H1 (cell line): ENCODE data around the gene GAB2. TPM values are rescaled to one million over a fixed set of nuclear protein-coding genes. Genes with fewer than 3 reads are reported as not detected.

Experiments
- CTCF ChIA-PET: fragments of 300-600 bp; sonication (Branson Sonifier 250); formaldehyde crosslinking; loops from one replicate; lab custom pipeline; 2021; ENCODE audit not compliant: partially characterized antibody; lab: Charles Lee
- POLR2A ChIA-PET: fragments of 300-600 bp; sonication (Branson Sonifier 250); formaldehyde crosslinking; loops from one replicate; lab custom pipeline; 2021; ENCODE audit warnings: inconsistent platforms; ENCODE audit not compliant: partially characterized antibody; lab: Charles Lee
- DNase-seq, 2 experiments: peaks; one replicate each; pipeline versions ENCODE4 v3.0.0 to v3.0.0-alpha.2; 2010 to 2022; ENCODE audit warnings: low spot score in 2 of 2, low read depth in 1 of 2, mixed read lengths in 1 of 2
- FAIRE-seq: peaks from 2 replicates; lab custom pipeline; 2011; peaks lifted over from hg19 to GRCh38; lab: Jason Lieb, UNC
- H2AFZ ChIP-seq: 2 replicates; pipeline ENCODE4 v1.8.1; 2012; ENCODE audit warnings: low read length, inconsistent platforms
- H2AK5ac ChIP-seq: 2 replicates; pipeline ENCODE4 v1.6.1; 2013; ENCODE audit warnings: low read depth, low read length
- H2BK120ac ChIP-seq: replicated peaks from 2 replicates; pipeline ENCODE3; 2013; ENCODE audit warnings: low read depth, low read length, inconsistent platforms
- H2BK12ac ChIP-seq: 2 replicates; pipeline ENCODE4 v1.6.1; 2013; ENCODE audit warnings: low read depth, low read length
- H2BK15ac ChIP-seq: 2 replicates; pipeline ENCODE4 v1.6.1; 2013; ENCODE audit warnings: low read length
- H2BK20ac ChIP-seq: 2 replicates; pipeline ENCODE4 v1.6.1; 2013; ENCODE audit warnings: low read length
- H2BK5ac ChIP-seq: 2 replicates; pipeline ENCODE4 v1.6.1; 2013; ENCODE audit warnings: low read depth, low read length
- H3K14ac ChIP-seq: 2 replicates; pipeline ENCODE4 v1.6.1; 2013; ENCODE audit warnings: inconsistent platforms; ENCODE audit not compliant: insufficient read length
- H3K18ac ChIP-seq: 2 replicates; pipeline ENCODE4 v1.6.1; 2013; ENCODE audit warnings: low read length; ENCODE audit errors: extremely low read depth
- H3K23ac ChIP-seq: 2 replicates; pipeline ENCODE4 v1.6.1; 2013; ENCODE audit warnings: inconsistent platforms; ENCODE audit not compliant: insufficient read length
- H3K23me2 ChIP-seq: 2 replicates; pipeline ENCODE4 v1.6.1; 2013; ENCODE audit warnings: low read depth, low read length
- H3K27ac ChIP-seq: 2 replicates; pipeline ENCODE4 v1.6.1; 2011; ENCODE audit warnings: low read depth, low read length, inconsistent platforms
- H3K27me3 ChIP-seq, 4 experiments: replicated peaks in 1 of 4; 1 replicate in 1 of 4; 2 replicates in 3 of 4; pipeline versions ENCODE4 v1.6.1 to v1.8.1; 2011 to 2013; ENCODE audit warnings: low read length in 3 of 4, mild to moderate bottlenecking in 3 of 4, inconsistent platforms in 2 of 4, mixed read lengths in 2 of 4, moderate library complexity in 1 of 4; ENCODE audit not compliant: control insufficient read depth in 3 of 4, insufficient read depth in 3 of 4; ENCODE audit errors: extremely low read depth in 1 of 4
- H3K36me3 ChIP-seq, 4 experiments: 2 replicates each; pipeline versions ENCODE4 v1.6.1 to v1.8.1; 2011 to 2013; ENCODE audit warnings: mild to moderate bottlenecking in 4 of 4, low read length in 3 of 4, moderate library complexity in 2 of 4, control low read depth in 1 of 4, inconsistent platforms in 1 of 4; ENCODE audit not compliant: insufficient read depth in 4 of 4, control insufficient read depth in 2 of 4
- H3K4ac ChIP-seq: replicated peaks from 2 replicates; pipeline ENCODE3; 2013; ENCODE audit warnings: low read length, low read depth, mixed read lengths, inconsistent platforms; ENCODE audit not compliant: insufficient read length
- H3K4me1 ChIP-seq, 4 experiments: replicated peaks in 1 of 4; 1 replicate in 1 of 4; 2 replicates in 3 of 4; pipeline versions ENCODE4 v1.6.1 to v1.8.1; 2011 to 2013; ENCODE audit warnings: low read length in 3 of 4, inconsistent platforms in 2 of 4, mixed read lengths in 1 of 4; ENCODE audit not compliant: insufficient read depth in 4 of 4, control insufficient read depth in 3 of 4
- H3K4me2 ChIP-seq, 2 experiments: 2 replicates each; pipeline versions ENCODE4 v1.6.1 to v1.8.1; 2011 to 2013; ENCODE audit warnings: low read depth in 2 of 2, low read length in 2 of 2, control low read depth in 1 of 2, inconsistent platforms in 1 of 2, mild to moderate bottlenecking in 1 of 2; ENCODE audit not compliant: insufficient read depth in 1 of 2
- H3K4me3 ChIP-seq, 4 experiments: fragments of 200-600, 300-600 bp in 1 of 4; sonication (generic), shearing (Covaris generic), sonication (Bioruptor Twin) in 1 of 4; 2 replicates each; pipeline versions ENCODE4 v1.5.1 to v1.8.1; 2011 to 2016; ENCODE audit warnings: low read length in 4 of 4, low read depth in 3 of 4, control low read depth in 2 of 4, inconsistent platforms in 2 of 4, mild to moderate bottlenecking in 2 of 4, mixed read lengths in 1 of 4, moderate library complexity in 1 of 4; ENCODE audit not compliant: insufficient read depth in 2 of 4; ENCODE audit errors: extremely low read depth in 1 of 4
- H3K56ac ChIP-seq: replicated peaks from 2 replicates; pipeline ENCODE3; 2013; ENCODE audit warnings: low read depth, mild to moderate bottlenecking, mixed read lengths, low read length, inconsistent platforms; ENCODE audit not compliant: insufficient read length
- H3K79me1 ChIP-seq: 2 replicates; pipeline ENCODE4 v1.6.1; 2013; ENCODE audit warnings: low read depth, low read length, control low read depth
- H3K79me2 ChIP-seq, 2 experiments: 2 replicates each; pipeline versions ENCODE4 v1.6.1 to v1.8.1; 2012 to 2013; ENCODE audit warnings: low read length in 2 of 2, mild to moderate bottlenecking in 2 of 2, inconsistent platforms in 1 of 2; ENCODE audit not compliant: insufficient read depth in 2 of 2, control insufficient read depth in 1 of 2
- H3K9ac ChIP-seq, 4 experiments: replicated peaks in 1 of 4; 1 replicate in 1 of 4; 2 replicates in 3 of 4; pipeline versions ENCODE4 v1.6.1 to v1.8.1; 2011 to 2013; ENCODE audit warnings: low read depth in 3 of 4, low read length in 3 of 4, control low read depth in 2 of 4, mild to moderate bottlenecking in 2 of 4, moderate library complexity in 2 of 4, inconsistent platforms in 1 of 4; ENCODE audit errors: extremely low read depth in 1 of 4
- H3K9me3 ChIP-seq, 2 experiments: 2 replicates each; pipeline versions ENCODE4 v1.6.1 to v1.8.1; 2012 to 2013; ENCODE audit warnings: mild to moderate bottlenecking in 2 of 2, moderate library complexity in 2 of 2, control low read depth in 1 of 2, inconsistent platforms in 1 of 2, low read depth in 1 of 2, low read length in 1 of 2, mixed read lengths in 1 of 2; ENCODE audit not compliant: insufficient read depth in 2 of 2
- H4K20me1 ChIP-seq, 2 experiments: replicated peaks in 1 of 2; 2 replicates each; pipeline versions ENCODE3 to v1.8.1; 2011 to 2013; ENCODE audit warnings: inconsistent platforms in 2 of 2, low read length in 2 of 2, mild to moderate bottlenecking in 1 of 2; ENCODE audit not compliant: insufficient read depth in 2 of 2, control insufficient read depth in 1 of 2
- H4K5ac ChIP-seq: 2 replicates; pipeline ENCODE4 v1.6.1; 2013; ENCODE audit warnings: low read length, low read depth, mixed read lengths, inconsistent platforms; ENCODE audit not compliant: insufficient read length
- H4K8ac ChIP-seq: 2 replicates; pipeline ENCODE4 v1.8.0; 2013; ENCODE audit warnings: mild to moderate bottlenecking, moderate library complexity, low read length, inconsistent platforms; ENCODE audit not compliant: insufficient read depth; ENCODE audit errors: extremely low read depth
- H4K91ac ChIP-seq: replicated peaks from 2 replicates; pipeline ENCODE3; 2013; ENCODE audit warnings: low read length, mixed read lengths, inconsistent platforms; ENCODE audit not compliant: insufficient read length
- CHD1 ChIP-seq: IDR thresholded peaks from 2 replicates; pipeline ENCODE4 v1.6.1; 2012; ENCODE audit warnings: low read depth, low read length, improper control_type of control experiment
- HDAC2 ChIP-seq, 2 experiments: fragments of 300-600 bp in 1 of 2; sonication (generic) in 1 of 2; IDR thresholded peaks; 2 replicates each; pipeline ENCODE4 v1.6.1; 2011 to 2012; ENCODE audit warnings: low read depth in 2 of 2, low read length in 2 of 2, mild to moderate bottlenecking in 2 of 2, moderate library complexity in 2 of 2, borderline replicate concordance in 1 of 2, inconsistent platforms in 1 of 2
- JUN ChIP-seq: IDR thresholded peaks from 2 replicates; pipeline ENCODE4 v1.6.1; 2011; ENCODE audit warnings: low read depth, mild to moderate bottlenecking, improper control_type of control experiment, low read length
- KDM4A ChIP-seq: IDR thresholded peaks from one replicate; pipeline ENCODE4 v1.7.1; 2012; ENCODE audit warnings: low read depth, mild to moderate bottlenecking, moderate library complexity, low read length, inconsistent platforms; ENCODE audit not compliant: severe bottlenecking
- PHF8 ChIP-seq: fragments of 200-600 bp; sonication (generic); conservative IDR thresholded peaks from 2 replicates; pipeline ENCODE4 v1.7.1; 2012; ENCODE audit warnings: low read depth, mild to moderate bottlenecking, inconsistent platforms, low read length, moderate library complexity
- POLR2AphosphoS5 ChIP-seq: IDR thresholded peaks from 2 replicates; pipeline ENCODE4 v1.6.1; 2011; ENCODE audit warnings: low read depth, low read length
- RXRA ChIP-seq: IDR thresholded peaks from 2 replicates; pipeline ENCODE4 v1.6.1; 2011; ENCODE audit warnings: low read depth, mild to moderate bottlenecking, low read length, moderate library complexity; ENCODE audit not compliant: insufficient read depth
- SAP30 ChIP-seq: fragments of 300-600 bp; sonication (generic); IDR thresholded peaks from 2 replicates; pipeline ENCODE4 v1.7.1; 2012; ENCODE audit warnings: low read length, moderate library complexity, mild to moderate bottlenecking, inconsistent platforms; ENCODE audit not compliant: insufficient read depth, insufficient replicate concordance
- SRF ChIP-seq: IDR thresholded peaks from 2 replicates; pipeline ENCODE4 v1.6.1; 2011; ENCODE audit warnings: mild to moderate bottlenecking, low read depth, low read length, moderate library complexity
- SUZ12 ChIP-seq: fragments of 200-600 bp; sonication (generic); IDR thresholded peaks from 2 replicates; pipeline ENCODE4 v1.6.1; 2012; ENCODE audit warnings: mild to moderate bottlenecking, inconsistent platforms, low read length, moderate library complexity, mixed read lengths
- YY1 ChIP-seq: IDR thresholded peaks from 2 replicates; pipeline ENCODE4 v1.6.1; 2011; ENCODE audit warnings: low read depth, mild to moderate bottlenecking, low read length
- WGBS, 2 experiments: shearing (Covaris generic) in 1 of 2; methylation state at CpG; one replicate each; pipeline versions ENCODE4 v1.1.6 to v1.1.7; 2013 to 2015; ENCODE audit warnings: low lambda C conversion rate in 2 of 2, mixed read lengths in 2 of 2, inconsistent platforms in 1 of 2, low coverage in 1 of 2, missing lambda C conversion rate in 1 of 2; ENCODE audit not compliant: insufficient replicate concordance in 2 of 2, insufficient coverage in 1 of 2, insufficient read length in 1 of 2; ENCODE audit errors: extremely low coverage in 1 of 2, missing lambda C conversion rate in 1 of 2; 5-methylcytosine and 5-hydroxymethylcytosine counted together
- polyA plus RNA-seq, 7 experiments: library from polyadenylated mRNA; depleted of rRNA in 3 of 7; stranded (reverse) in 5 of 7; unstranded in 2 of 7; fragments of >200 nt in 5 of 7; fragments of 200-250 nt in 2 of 7; gene quantifications; 1 replicate in 5 of 7; 2 replicates in 1 of 7; 4 replicates in 1 of 7; pipeline versions ENCODE4 v1.2.1 to v1.2.3, GENCODE V29; 2011 to 2013; ENCODE audit warnings: missing spikeins in 2 of 7, mixed read lengths in 2 of 7
- total RNA-seq: library from RNA; stranded (reverse); fragmentation: NEBNext Ultra II Directional; extraction: Animal tissue kit (Norgen Biotek cat#: 25700); gene quantifications from 2 replicates; pipeline ENCODE4 v1.2.1, GENCODE V29; 2021
- TF ChIP-seq, protein P1 (sequence below), 3 experiments: IDR thresholded peaks; 1 replicate in 2 of 3; 2 replicates in 1 of 3; pipeline versions ENCODE4 v1.5.1 to v1.6.1; 2011; ENCODE audit warnings: low read length in 3 of 3, mild to moderate bottlenecking in 3 of 3, inconsistent platforms in 2 of 3, low read depth in 1 of 3, moderate library complexity in 1 of 3; ENCODE audit not compliant: insufficient read depth in 1 of 3; ENCODE audit errors: control extremely low read depth in 1 of 3

The GAB2 gene
- total and polyA plus RNA-seq, 2 of the 8 experiments (the other 6 are each of a cell fraction or from before 2014, with no cell fraction given) = 6.3 to 14.0 TPM

DNA sequence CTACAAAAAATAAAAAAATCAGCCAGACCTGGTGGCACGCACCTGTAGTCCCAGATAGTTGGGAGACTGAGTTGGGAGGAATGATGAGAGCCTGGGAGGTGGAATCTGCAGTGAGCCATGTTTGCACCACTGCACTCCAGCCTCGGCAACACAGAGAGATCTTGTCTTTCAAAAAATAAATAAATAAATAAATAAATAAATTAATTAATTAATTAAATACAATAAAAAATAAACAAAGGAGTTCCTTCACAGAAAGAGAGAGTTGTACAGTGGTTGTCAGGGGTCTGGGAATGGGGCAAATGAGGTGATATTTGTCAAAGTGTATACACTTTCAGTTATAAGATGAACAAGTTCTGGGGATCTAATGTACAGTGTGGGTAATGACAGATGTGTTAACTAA is 49.8 kb upstream of the GAB2 start:
- Histone ChIP-seq H3K36me3 (peaks cover 0 to 29% (median 13%) of the 10 kb centered on the region in 4 experiments; a peak in 5 of 8 replicates), H3K27ac (no peak overlapping the region), H3K9me3 (no peaks in the 10 kb centered on the region; a peak in 1 of 4 replicates), H2BK15ac (no peak overlapping the region), H3K4me1 (no peaks in the 10 kb centered on the region), H2BK12ac (no peak overlapping the region), H3K4me2 (no peak overlapping the region), H2BK120ac (no peak overlapping the region), H3K23ac (no peak overlapping the region), H3K79me1 (no peaks in the 10 kb centered on the region), H3K14ac (no peak overlapping the region), H3K18ac (no peak overlapping the region), H3K23me2 (no peaks in the 10 kb centered on the region), H4K91ac (no peak overlapping the region), H4K8ac (no peak overlapping the region), H3K27me3 (no peaks in the 10 kb centered on the region), H2AK5ac (no peak overlapping the region), H4K20me1 (no peaks in the 10 kb centered on the region), H2BK5ac (no peak overlapping the region), H3K4me3 (no peak overlapping the region), H3K4ac (no peak overlapping the region), H3K56ac (no peak overlapping the region), H4K5ac (no peak overlapping the region), H2AFZ (no peak overlapping the region), H3K79me2 (no peaks in the 10 kb centered on the region), H3K9ac (no peak overlapping the region), H2BK20ac (no peak overlapping the region)
- 91% methylated on average over 2 of the region's 2 CpGs; no CpG with 5 or more reads in 1 of the 2 experiments for WGBS, 2 experiments
- ChIA-PET POLR2A (no interaction called here), CTCF (no interaction called here)
- FAIRE-seq (no peak), DNase-seq (no peak)
- TF ChIP-seq SAP30 = no peak
- TF ChIP-seq JUN = no peak
- no peak for TF ChIP-seq POLR2AphosphoS5
- TF ChIP-seq CHD1 = no peak
- no peak for TF ChIP-seq YY1
- no peak for TF ChIP-seq PHF8
- no peak for TF ChIP-seq HDAC2 (IDR thresholded peaks at IDR 0.05; ENCODE audit: borderline replicate concordance in 1 of 2, low read depth in 2 of 2, low read length in 2 of 2)
- TF ChIP-seq, protein P1, sequence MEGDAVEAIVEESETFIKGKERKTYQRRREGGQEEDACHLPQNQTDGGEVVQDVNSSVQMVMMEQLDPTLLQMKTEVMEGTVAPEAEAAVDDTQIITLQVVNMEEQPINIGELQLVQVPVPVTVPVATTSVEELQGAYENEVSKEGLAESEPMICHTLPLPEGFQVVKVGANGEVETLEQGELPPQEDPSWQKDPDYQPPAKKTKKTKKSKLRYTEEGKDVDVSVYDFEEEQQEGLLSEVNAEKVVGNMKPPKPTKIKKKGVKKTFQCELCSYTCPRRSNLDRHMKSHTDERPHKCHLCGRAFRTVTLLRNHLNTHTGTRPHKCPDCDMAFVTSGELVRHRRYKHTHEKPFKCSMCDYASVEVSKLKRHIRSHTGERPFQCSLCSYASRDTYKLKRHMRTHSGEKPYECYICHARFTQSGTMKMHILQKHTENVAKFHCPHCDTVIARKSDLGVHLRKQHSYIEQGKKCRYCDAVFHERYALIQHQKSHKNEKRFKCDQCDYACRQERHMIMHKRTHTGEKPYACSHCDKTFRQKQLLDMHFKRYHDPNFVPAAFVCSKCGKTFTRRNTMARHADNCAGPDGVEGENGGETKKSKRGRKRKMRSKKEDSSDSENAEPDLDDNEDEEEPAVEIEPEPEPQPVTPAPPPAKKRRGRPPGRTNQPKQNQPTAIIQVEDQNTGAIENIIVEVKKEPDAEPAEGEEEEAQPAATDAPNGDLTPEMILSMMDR (IDR thresholded peaks at IDR 0.05; ENCODE audit: control extremely low read depth in 1 of 3, insufficient read depth in 1 of 3, low read depth in 1 of 3, low read length in 3 of 3) = no peak
- no peak for TF ChIP-seq SUZ12
- no peak for TF ChIP-seq KDM4A
- TF ChIP-seq SRF = no peak
- no peak for TF ChIP-seq RXRA
